ENCODE data around the gene SH2D3A.

Gene SH2D3A

GRCh38 chr19:6743066-6743465 lies 24.2 kb downstream of the SH2D3A start:
- Mint-ChIP-seq H3K36me3 (peaks cover 43 to 58% of the 10 kb centered on the region in 2 donors), H3K27me3 (no peaks in the 10 kb centered on the region), H3K4me3 (no peak overlapping the region), H3K27ac (peak overlapping the region; percentile 71), H3K9me3 (no peaks in the 10 kb centered on the region), H3K4me1 (peaks cover 35 to 51% of the 10 kb centered on the region in 2 donors)
- DNase-seq (no peak), ATAC-seq (replicated peaks) (no peak)

- Mint-ChIP-seq H3K4me1 (peaks cover 42 to 63% of the 10 kb centered on the region in 2 donors), H3K4me3 (peak overlapping the region; percentile 88 to 90), H3K27me3 (no peaks in the 10 kb centered on the region), H3K36me3 (peaks cover 36 to 44% of the 10 kb centered on the region in 2 donors), H3K9me3 (no peaks in the 10 kb centered on the region), H3K27ac (peak overlapping the region; percentile 95)
- ATAC-seq (replicated peaks) (peak; percentile 24 to 33), DNase-seq (peak; percentile 66)
Measured at GRCh38 chr19:6740589-6741343, 26.5 kb downstream of the SH2D3A start.

GRCh38 chr19:6739883-6740588 lies 27.2 kb downstream of the SH2D3A start:
- peaks cover 28 to 37% of the 10 kb centered on the region in 2 donors for H3K36me3 Mint-ChIP-seq
- H3K27me3 Mint-ChIP-seq, result no peaks in the 10 kb centered on the region
- H3K4me3 Mint-ChIP-seq, result peak overlapping the region; percentile 88 to 90
- ATAC-seq (replicated peaks) (peak in 1 of 2 donors; percentile 7), DNase-seq (peak; percentile 68)
- H3K9me3 Mint-ChIP-seq, result no peaks in the 10 kb centered on the region
- peak overlapping the region; percentile 95 for H3K27ac Mint-ChIP-seq
- peaks cover 42 to 69% of the 10 kb centered on the region in 2 donors for H3K4me1 Mint-ChIP-seq

GRCh38 chr19:6739390-6739882 lies 27.8 kb downstream of the SH2D3A start, which contains the start of gene TRIP10:
TRIP10 (plus strand) TSS chr19:6739680; CDS start chr19:6739762, 82 bp downstream.
- ATAC-seq (replicated peaks) (peak in 1 of 2 donors; percentile 4), DNase-seq (peak; percentile 69)
- Mint-ChIP-seq H3K27me3 (no peaks in the 10 kb centered on the region), H3K4me1 (peaks cover 41 to 66% of the 10 kb centered on the region in 2 donors), H3K9me3 (no peaks in the 10 kb centered on the region), H3K4me3 (peak within 1 kb of the TSS; percentile 89 to 90), H3K27ac (peak within 1 kb of the TSS; percentile 98), H3K36me3 (peaks cover 24 to 34% of the 10 kb centered on the region in 2 donors)

GRCh38 chr19:6738787-6739389 lies 28.3 kb downstream of the SH2D3A start:
- Mint-ChIP-seq H3K36me3 (peaks cover 19 to 34% of the 10 kb centered on the region in 2 donors), H3K27me3 (no peaks in the 10 kb centered on the region), H3K9me3 (no peaks in the 10 kb centered on the region), H3K4me3 (peak overlapping the region; percentile 89 to 90), H3K4me1 (peaks cover 36 to 60% of the 10 kb centered on the region in 2 donors), H3K27ac (peak overlapping the region; percentile 98)
- ATAC-seq (replicated peaks) (no peak), DNase-seq (no peak)

GRCh38 chr19:6737873-6738786 lies 29.1 kb downstream of the SH2D3A start:
- Mint-ChIP-seq H3K27me3 (no peaks in the 10 kb centered on the region), H3K27ac (peak overlapping the region; percentile 98), H3K4me1 (peaks cover 33 to 53% of the 10 kb centered on the region in 2 donors), H3K9me3 (no peaks in the 10 kb centered on the region), H3K4me3 (peak overlapping the region; percentile 89 to 90), H3K36me3 (peaks cover 16 to 31% of the 10 kb centered on the region in 2 donors)
- DNase-seq (peak; percentile 75), ATAC-seq (replicated peaks) (peak; percentile 24 to 25)

GRCh38 chr19:6737284-6737872 lies 29.9 kb downstream of the SH2D3A start, which contains the start of gene GPR108:
GPR108 (minus strand) TSS chr19:6737580; CDS start chr19:6737576, 4 bp downstream.
- Mint-ChIP-seq H3K4me3 (peak within 1 kb of the TSS; percentile 89 to 90), H3K27ac (peak within 1 kb of the TSS; percentile 98), H3K4me1 (peaks cover 33 to 47% of the 10 kb centered on the region in 2 donors), H3K36me3 (peaks cover 14 to 30% of the 10 kb centered on the region in 2 donors), H3K27me3 (no peaks in the 10 kb centered on the region), H3K9me3 (no peaks in the 10 kb centered on the region)
- DNase-seq, result peak; percentile 100
- ATAC-seq (replicated peaks), result peak; percentile 74 to 79

- H3K27ac Mint-ChIP-seq, result peak overlapping the region; percentile 98
Measured at GRCh38 chr19:6736917-6737283, 30.3 kb downstream of the SH2D3A start.

GRCh38 chr19:6736169-6736916 lies 30.9 kb downstream of the SH2D3A start:
- Mint-ChIP-seq H3K36me3 (peaks cover 15 to 34% of the 10 kb centered on the region in 2 donors), H3K4me3 (peak overlapping the region; percentile 89 to 90), H3K27me3 (no peaks in the 10 kb centered on the region), H3K9me3 (no peaks in the 10 kb centered on the region), H3K27ac (peak overlapping the region; percentile 98), H3K4me1 (peaks cover 29 to 44% of the 10 kb centered on the region in 2 donors)
- ATAC-seq (replicated peaks), result peak; percentile 17
- DNase-seq, result peak; percentile 70

More at GRCh38 chr19:6736917-6737283, 30.3 kb downstream of the SH2D3A start:
- peak overlapping the region; percentile 89 to 90 for H3K4me3 Mint-ChIP-seq
- no peak for ATAC-seq (replicated peaks)
- DNase-seq, result peak; percentile 31
- H3K4me1 Mint-ChIP-seq, result peaks cover 30 to 47% of the 10 kb centered on the region in 2 donors
- no peaks in the 10 kb centered on the region for H3K9me3 Mint-ChIP-seq
- H3K36me3 Mint-ChIP-seq, result peaks cover 15 to 31% of the 10 kb centered on the region in 2 donors
- H3K27me3 Mint-ChIP-seq, result no peaks in the 10 kb centered on the region

GRCh38 chr19:6735181-6735911 lies 31.9 kb downstream of the SH2D3A start:
- Mint-ChIP-seq H3K9me3 (no peaks in the 10 kb centered on the region), H3K4me3 (peak overlapping the region; percentile 89 to 90), H3K27ac (peak overlapping the region; percentile 98), H3K27me3 (no peaks in the 10 kb centered on the region), H3K4me1 (peaks cover 23 to 34% of the 10 kb centered on the region in 2 donors), H3K36me3 (peaks cover 13 to 30% of the 10 kb centered on the region in 2 donors)
- ATAC-seq (replicated peaks) (no peak), DNase-seq (no peak)

- no peak overlapping the region for H3K4me3 Mint-ChIP-seq
- ATAC-seq (replicated peaks), result no peak
- no peaks in the 10 kb centered on the region for H3K9me3 Mint-ChIP-seq
- H3K4me1 Mint-ChIP-seq, result peaks cover 25 to 36% of the 10 kb centered on the region in 2 donors
- H3K27ac Mint-ChIP-seq, result no peak overlapping the region
- no peaks in the 10 kb centered on the region for H3K27me3 Mint-ChIP-seq
- H3K36me3 Mint-ChIP-seq, result peaks cover 20 to 42% of the 10 kb centered on the region in 2 donors
- DNase-seq, result no peak
Measured at GRCh38 chr19:6734096-6734696, 33.0 kb downstream of the SH2D3A start.

Data from stimulated activated naive B cell treated with anti-CD40 and anti-IgM and Interleukin-4, amounts not matched to agents 10 μg/mL and 1 μg/mL and 100 μg/mL, for 72 hours (primary cell).